Astrocyte of the spinal cord (primary cell): ENCODE measurements around the gene SLC4A2.

Source experiments
- DNase-seq: peaks from one replicate; pipeline ENCODE4 v3.0.0; 2011; ENCODE audit warnings: low read depth, low spot score
- H3K4me3 ChIP-seq: 2 replicates; pipeline ENCODE4 v1.5.1; 2011; ENCODE audit warnings: low read depth, mild to moderate bottlenecking, low read length, moderate library complexity
- CTCF ChIP-seq: IDR thresholded peaks from 2 replicates; pipeline ENCODE4 v1.5.1; 2012; ENCODE audit warnings: low read depth, mild to moderate bottlenecking, low read length, inconsistent platforms
- in situ Hi-C: cut with HindIII; loops from 2 replicates; pipeline ENCODE4 v1.10.0; 2017; ENCODE audit warnings: low sequenced_read_pairs

SLC4A2 gene

GRCh38 chr7:151013356-151013732 is 46.0 kb upstream of the SLC4A2 start:
- in situ Hi-C loops: no loop called here
- no peak for TF ChIP-seq CTCF
- DNase-seq: no peak

GRCh38 chr7:151013733-151014497 is 45.5 kb upstream of the SLC4A2 start:
- in situ Hi-C loops: no loop called here
- TF ChIP-seq CTCF: no peak
- peak overlapping the region; percentile 20 for H3K4me3 ChIP-seq
- DNase-seq: peak; percentile 29

More at GRCh38 chr7:151013356-151013732, 46.0 kb upstream of the SLC4A2 start:
- H3K4me3 ChIP-seq: no peak overlapping the region

- no peak for DNase-seq
- H3K4me3 ChIP-seq: no peak overlapping the region
- in situ Hi-C loops: no loop called here
Observed at GRCh38 chr7:151014950-151015349, 44.4 kb upstream of the SLC4A2 start.

GRCh38 chr7:151015967-151016366 is 43.4 kb upstream of the SLC4A2 start:
- in situ Hi-C loops: no loop called here
- no peak overlapping the region for H3K4me3 ChIP-seq
- TF ChIP-seq CTCF: no peak
- no peak for DNase-seq

More at GRCh38 chr7:151014950-151015349, 44.4 kb upstream of the SLC4A2 start:
- TF ChIP-seq CTCF: no peak

GRCh38 chr7:151016505-151016904 is 42.9 kb upstream of the SLC4A2 start:
- H3K4me3 ChIP-seq: no peak overlapping the region
- no peak for TF ChIP-seq CTCF
- in situ Hi-C loops: no loop called here
- DNase-seq: no peak

GRCh38 chr7:151016942-151017341 is 42.4 kb upstream of the SLC4A2 start:
- TF ChIP-seq CTCF: no peak
- no peak overlapping the region for H3K4me3 ChIP-seq
- DNase-seq: no peak
- in situ Hi-C loops: no loop called here
